Neuronal stem cell (in vitro differentiated cells): ENCODE results near the gene NPHP1.

Source experiments
- DNase-seq: peaks from one replicate; pipeline ENCODE4 v3.0.0-alpha.2; 2013; ENCODE audit warnings: low spot score
- H2AFZ ChIP-seq: one replicate; pipeline ENCODE4 v1.6.1; 2013; ENCODE audit warnings: mild to moderate bottlenecking, low read length, inconsistent platforms
- H2AK5ac ChIP-seq: 2 replicates; pipeline ENCODE4 v1.6.1; 2013; ENCODE audit warnings: low read depth, mild to moderate bottlenecking, inconsistent platforms, low read length, moderate library complexity, mixed read lengths
- H2BK120ac ChIP-seq: 2 replicates; pipeline ENCODE4 v1.6.1; 2013; ENCODE audit warnings: low read depth, mild to moderate bottlenecking, inconsistent platforms, low read length, moderate library complexity, mixed read lengths
- H2BK12ac ChIP-seq: one replicate; pipeline ENCODE4 v1.6.1; 2013; ENCODE audit warnings: low read length, inconsistent platforms
- H2BK15ac ChIP-seq: 2 replicates; pipeline ENCODE4 v1.6.1; 2013; ENCODE audit warnings: mild to moderate bottlenecking, low read length, inconsistent platforms, mixed read lengths
- H2BK5ac ChIP-seq: one replicate; pipeline ENCODE4 v1.6.1; 2013; ENCODE audit warnings: inconsistent platforms, mild to moderate bottlenecking, low read length, moderate library complexity
- H3K14ac ChIP-seq: one replicate; pipeline ENCODE4 v1.6.1; 2013; ENCODE audit warnings: low read length, inconsistent platforms
- H3K18ac ChIP-seq: 2 replicates; pipeline ENCODE4 v1.6.1; 2013; ENCODE audit warnings: low read length, inconsistent platforms
- H3K23ac ChIP-seq: 2 replicates; pipeline ENCODE4 v1.6.1; 2013; ENCODE audit warnings: low read depth, mild to moderate bottlenecking, mixed read lengths, low read length, inconsistent platforms; ENCODE audit not compliant: poor library complexity
- H3K27ac ChIP-seq: replicated peaks from 3 replicates; pipeline ENCODE4 v1.5.1; 2013; ENCODE audit warnings: low read length, inconsistent platforms
- H3K27me3 ChIP-seq, 3 experiments: 2 replicates each; pipeline ENCODE4 v1.6.1; 2013; ENCODE audit warnings: low read length in 3 of 3, mild to moderate bottlenecking in 2 of 3, inconsistent platforms in 1 of 3, low read depth in 1 of 3, mixed read lengths in 1 of 3, moderate library complexity in 1 of 3; ENCODE audit not compliant: control insufficient read depth in 3 of 3, insufficient read depth in 3 of 3
- H3K36me3 ChIP-seq, 2 donors: replicated peaks in 1 of 2; 2 replicates each; pipeline ENCODE4 v1.6.1; 2013; ENCODE audit warnings: low read length in 2 of 2; ENCODE audit not compliant: control insufficient read depth in 2 of 2, insufficient read depth in 2 of 2
- H3K4ac ChIP-seq: 2 replicates; pipeline ENCODE4 v1.6.1; 2013; ENCODE audit warnings: inconsistent platforms, mild to moderate bottlenecking, low read length, moderate library complexity
- H3K4me1 ChIP-seq, 2 donors: 1 replicate in 1 of 2; 2 replicates in 1 of 2; pipeline ENCODE4 v1.6.1; 2013; ENCODE audit warnings: low read length in 2 of 2, low read depth in 1 of 2; ENCODE audit not compliant: control insufficient read depth in 2 of 2, insufficient read depth in 1 of 2
- H3K4me2 ChIP-seq: one replicate; pipeline ENCODE4 v1.6.1; 2013; ENCODE audit warnings: mild to moderate bottlenecking, low read length, inconsistent platforms; ENCODE audit not compliant: insufficient read depth, poor library complexity, severe bottlenecking
- H3K4me3 ChIP-seq, 2 donors: 2 replicates each; pipeline ENCODE4 v1.5.1; 2013; ENCODE audit warnings: low read length in 2 of 2, mild to moderate bottlenecking in 2 of 2, inconsistent platforms in 1 of 2, moderate library complexity in 1 of 2
- H3K79me1 ChIP-seq: one replicate; pipeline ENCODE4 v1.6.1; 2013; ENCODE audit warnings: low read depth, mild to moderate bottlenecking, inconsistent platforms, low read length, moderate library complexity
- H3K9ac ChIP-seq: one replicate; pipeline ENCODE4 v1.6.1; 2013; ENCODE audit warnings: mild to moderate bottlenecking, low read depth, low read length, inconsistent platforms; ENCODE audit not compliant: poor library complexity
- H3K9me3 ChIP-seq, 2 donors: replicated peaks in 1 of 2; 2 replicates each; pipeline versions ENCODE3 to v1.6.1; 2013; ENCODE audit warnings: low read length in 2 of 2, mild to moderate bottlenecking in 2 of 2, inconsistent platforms in 1 of 2, low read depth in 1 of 2, mixed read lengths in 1 of 2, moderate library complexity in 1 of 2; ENCODE audit not compliant: control insufficient read depth in 2 of 2, insufficient read depth in 1 of 2
- H4K8ac ChIP-seq: one replicate; pipeline ENCODE4 v1.6.1; 2013; ENCODE audit warnings: low read depth, mild to moderate bottlenecking, inconsistent platforms, low read length, moderate library complexity
- H4K91ac ChIP-seq: one replicate; pipeline ENCODE4 v1.6.1; 2013; ENCODE audit warnings: low read length, low read depth, mild to moderate bottlenecking, inconsistent platforms; ENCODE audit not compliant: poor library complexity
- WGBS, 2 donors: extraction: QIAGEN DNeasy Blood & Tissue Kit; methylation state at CpG; one replicate each; pipeline ENCODE4 v1.1.7; 2013; ENCODE audit warnings: missing lambda C conversion rate in 2 of 2, mixed read lengths in 1 of 2; ENCODE audit not compliant: insufficient read length in 2 of 2, insufficient replicate concordance in 1 of 2; ENCODE audit errors: extremely low coverage in 2 of 2; 5-methylcytosine and 5-hydroxymethylcytosine counted together

The NPHP1 gene

DNA sequence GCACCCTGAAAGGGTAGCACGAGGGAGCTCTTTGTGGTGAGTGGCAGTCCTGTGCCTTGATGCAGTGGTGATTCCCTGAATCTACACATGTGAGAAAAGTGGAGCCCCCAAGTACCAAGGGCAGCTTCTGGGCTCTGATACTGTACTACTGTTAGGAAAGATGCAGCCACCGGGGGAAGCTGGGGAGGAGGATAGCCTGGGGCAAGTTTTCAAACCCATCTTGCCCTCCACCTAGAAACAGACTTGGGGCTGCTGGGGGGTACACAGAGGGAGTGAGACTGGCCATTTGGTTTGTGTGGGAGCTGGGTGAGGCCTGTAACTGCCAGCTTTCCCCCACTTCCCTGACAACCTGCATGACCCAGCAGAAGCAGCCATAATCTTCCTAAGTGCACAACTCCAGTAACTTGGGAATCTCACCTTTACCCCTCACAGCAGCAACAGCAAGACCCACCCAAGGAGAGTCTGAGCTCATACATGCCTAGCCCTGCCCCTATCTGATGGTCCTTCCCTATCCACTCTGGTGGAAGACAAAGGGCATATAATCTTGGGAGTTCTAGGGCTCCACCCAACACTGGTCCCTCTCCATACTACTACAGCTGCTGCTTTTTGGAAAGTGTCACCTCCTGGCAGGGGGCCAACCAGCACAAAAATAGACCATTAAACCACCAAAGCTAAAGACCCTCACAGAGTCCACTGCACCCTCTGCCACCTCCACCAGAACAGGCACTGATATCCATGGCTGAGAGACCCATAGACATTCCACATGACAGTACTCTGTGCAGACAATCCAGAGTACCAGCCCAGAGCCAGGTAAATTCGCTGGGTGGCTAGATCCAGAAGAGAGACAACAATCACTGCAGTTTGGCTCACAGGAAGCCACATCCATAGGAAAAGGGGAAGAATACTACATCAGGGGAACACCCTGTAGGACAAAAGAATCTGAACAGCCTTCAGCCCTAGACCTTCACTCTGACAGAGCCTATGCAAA lies 97.4 kb downstream of the NPHP1 start:
- Histone ChIP-seq H2BK12ac (no peak overlapping the region), H2BK5ac (no peak overlapping the region), H2AFZ (no peak overlapping the region), H3K4me3 (no peak overlapping the region), H4K91ac (no peak overlapping the region), H4K8ac (no peak overlapping the region), H3K27ac (no peak overlapping the region), H3K4me1 (no peaks in the 10 kb centered on the region), H3K9ac (no peak overlapping the region), H3K14ac (no peak overlapping the region), H3K79me1 (no peaks in the 10 kb centered on the region), H3K27me3 (peaks cover 0 to 11% (median 0%) of the 10 kb centered on the region in 3 experiments), H3K4ac (no peak overlapping the region), H2BK120ac (no peak overlapping the region), H3K4me2 (no peak overlapping the region), H2AK5ac (no peak overlapping the region), H3K23ac (no peak overlapping the region), H3K9me3 (no peaks in the 10 kb centered on the region), H3K36me3 (no peaks in the 10 kb centered on the region), H2BK15ac (no peak overlapping the region), H3K18ac (no peak overlapping the region)
- WGBS, 2 donors: no CpG with 5 or more reads among the region's 3 CpGs
- DNase-seq: no peak

DNA sequence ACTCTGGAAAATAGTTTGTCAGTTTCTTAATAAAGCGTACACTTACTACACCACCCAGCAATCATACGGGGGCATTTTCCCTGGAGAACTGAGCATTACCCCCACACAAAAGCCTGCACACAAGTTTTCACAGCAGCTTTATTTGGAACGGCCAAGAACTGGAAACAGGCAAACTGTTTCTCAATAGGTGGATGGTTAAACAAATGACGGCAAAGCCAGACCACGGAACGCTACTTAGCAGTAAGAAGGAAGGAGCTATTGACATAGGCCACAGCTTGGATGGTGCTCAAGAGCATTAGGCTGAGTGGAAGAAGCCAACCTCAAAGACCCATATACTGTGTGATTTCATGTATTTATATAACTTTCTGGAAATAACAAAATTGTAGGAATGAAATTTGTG lies 98.2 kb downstream of the NPHP1 start:
- no peak overlapping the region for H2BK15ac ChIP-seq
- H3K27me3 ChIP-seq: peaks cover 0 to 11% (median 0%) of the 10 kb centered on the region in 3 experiments
- no peak overlapping the region for H3K9ac ChIP-seq
- H2BK120ac ChIP-seq: no peak overlapping the region
- H2AK5ac ChIP-seq: no peak overlapping the region
- WGBS, 2 donors: no CpG with 5 or more reads among the region's 6 CpGs
- H4K91ac ChIP-seq: no peak overlapping the region
- H2BK12ac ChIP-seq: no peak overlapping the region
- H3K27ac ChIP-seq: no peak overlapping the region
- no peak overlapping the region for H2BK5ac ChIP-seq
- no peak overlapping the region for H3K4me3 ChIP-seq
- H3K4me1 ChIP-seq: no peaks in the 10 kb centered on the region
- no peak for DNase-seq
- H4K8ac ChIP-seq: no peak overlapping the region
- H3K18ac ChIP-seq: no peak overlapping the region
- H2AFZ ChIP-seq: no peak overlapping the region
- H3K36me3 ChIP-seq: no peaks in the 10 kb centered on the region
- H3K79me1 ChIP-seq: no peaks in the 10 kb centered on the region
- no peak overlapping the region for H3K14ac ChIP-seq
- H3K9me3 ChIP-seq: no peaks in the 10 kb centered on the region
- H3K4me2 ChIP-seq: no peak overlapping the region
- H3K4ac ChIP-seq: no peak overlapping the region
- no peak overlapping the region for H3K23ac ChIP-seq

DNA sequence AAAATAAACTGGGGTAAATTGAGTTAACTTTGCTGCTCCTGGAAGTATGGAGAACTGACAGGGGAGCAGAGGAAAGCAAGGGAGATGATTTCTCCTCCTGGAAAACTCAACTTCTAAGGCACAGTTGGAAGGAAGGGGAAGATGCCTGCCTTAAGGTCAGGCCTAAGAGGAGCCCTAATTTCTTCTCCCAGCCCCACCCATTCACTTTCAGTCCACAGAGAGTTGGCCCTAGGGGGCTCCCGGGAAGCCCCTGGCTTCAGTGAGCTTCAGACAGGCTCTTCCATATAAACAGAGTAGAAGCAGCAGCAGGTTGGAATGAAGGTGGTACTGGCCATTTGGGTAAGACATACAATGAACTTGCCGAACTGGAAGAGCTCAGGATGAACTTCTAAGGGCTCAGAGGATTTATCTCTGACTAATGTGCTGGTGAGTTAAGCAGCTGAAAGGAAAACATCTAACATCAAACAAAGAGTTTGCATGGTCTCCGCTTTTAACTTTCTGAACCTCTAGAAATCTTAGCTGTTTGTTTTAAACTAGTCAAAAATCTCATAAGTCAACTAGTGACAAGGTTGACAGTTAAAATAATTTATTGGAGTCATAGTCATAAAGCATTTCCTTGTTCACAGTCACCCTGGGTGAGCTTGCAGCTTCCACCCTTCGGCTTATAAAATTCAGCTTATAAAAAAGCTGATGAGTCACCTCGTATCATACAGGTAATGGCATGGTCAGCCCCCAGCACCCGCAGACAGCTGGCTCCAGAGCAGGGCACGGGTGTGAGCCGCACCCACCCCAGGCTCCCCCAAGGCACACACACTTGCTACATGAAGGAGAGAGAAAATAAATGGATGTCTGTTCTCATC lies 99.0 kb downstream of the NPHP1 start:
- Histone ChIP-seq H4K8ac (no peak overlapping the region), H2AFZ (no peak overlapping the region), H2BK120ac (no peak overlapping the region), H3K9me3 (no peaks in the 10 kb centered on the region), H2BK12ac (no peak overlapping the region), H3K9ac (no peak overlapping the region), H3K4ac (no peak overlapping the region), H3K4me2 (no peak overlapping the region), H3K79me1 (no peaks in the 10 kb centered on the region), H3K36me3 (no peaks in the 10 kb centered on the region), H4K91ac (no peak overlapping the region), H3K4me3 (no peak overlapping the region), H3K27me3 (peaks cover 0 to 11% (median 0%) of the 10 kb centered on the region in 3 experiments), H2AK5ac (no peak overlapping the region), H3K27ac (no peak overlapping the region), H3K23ac (no peak overlapping the region), H3K18ac (no peak overlapping the region), H2BK15ac (no peak overlapping the region), H3K14ac (no peak overlapping the region), H3K4me1 (peaks cover 0 to 1% of the 10 kb centered on the region in 2 donors), H2BK5ac (no peak overlapping the region)
- WGBS, 2 donors: no CpG with 5 or more reads among the region's 8 CpGs
- DNase-seq: no peak

DNA sequence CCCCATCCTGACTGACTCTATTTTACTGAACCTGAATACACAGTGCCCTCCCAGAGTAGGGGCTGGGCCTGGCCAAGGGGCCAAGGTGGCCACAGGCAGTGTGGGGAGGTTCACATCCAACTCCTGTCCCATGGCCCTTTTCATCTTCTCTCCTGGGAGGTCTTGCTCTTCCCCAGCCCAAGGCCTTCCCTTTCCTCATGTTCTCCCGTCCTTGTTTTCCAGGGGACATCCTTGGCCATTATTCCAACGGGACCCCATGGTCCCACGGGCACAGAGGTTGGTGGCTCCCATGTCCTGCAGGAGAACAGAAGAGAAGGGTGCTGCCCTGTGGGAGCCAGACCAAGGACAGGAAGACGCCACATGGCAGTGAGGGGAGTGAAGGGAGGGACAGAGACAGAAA lies 99.6 kb downstream of the NPHP1 start:
- peaks cover 0 to 1% of the 10 kb centered on the region in 2 donors for H3K4me1 ChIP-seq
- no peak overlapping the region for H3K9ac ChIP-seq
- no peak overlapping the region for H3K14ac ChIP-seq
- H2BK5ac ChIP-seq: no peak overlapping the region
- no peak overlapping the region for H3K23ac ChIP-seq
- no peak overlapping the region for H3K4ac ChIP-seq
- H3K9me3 ChIP-seq: no peaks in the 10 kb centered on the region
- no peak overlapping the region for H3K4me2 ChIP-seq
- no CpG with 5 or more reads among the region's 4 CpGs for WGBS, 2 donors
- H4K91ac ChIP-seq: no peak overlapping the region
- H2AFZ ChIP-seq: no peak overlapping the region
- H2AK5ac ChIP-seq: no peak overlapping the region
- no peak overlapping the region for H4K8ac ChIP-seq
- DNase-seq: no peak
- H2BK120ac ChIP-seq: no peak overlapping the region
- no peak overlapping the region for H3K18ac ChIP-seq
- no peak overlapping the region for H2BK15ac ChIP-seq
- H3K36me3 ChIP-seq: no peaks in the 10 kb centered on the region
- H3K27me3 ChIP-seq: peaks cover 0 to 11% (median 0%) of the 10 kb centered on the region in 3 experiments
- no peaks in the 10 kb centered on the region for H3K79me1 ChIP-seq
- H3K27ac ChIP-seq: no peak overlapping the region
- no peak overlapping the region for H2BK12ac ChIP-seq
- no peak overlapping the region for H3K4me3 ChIP-seq
